ENCODE measurements around the gene TAPT1. TPM values are rescaled to one million over a fixed set of nuclear protein-coding genes. Genes with fewer than 3 reads are reported as not detected.

The TAPT1 gene
- total and polyA plus RNA-seq, 8 donors: 7.3 to 27.7 (median 19.2) TPM

- no peak overlapping the region for H3K27ac ChIP-seq
- no peaks in the 10 kb centered on the region for H3K9me3 ChIP-seq
- H3K27me3 ChIP-seq: no peaks in the 10 kb centered on the region
- no peak for ATAC-seq
- no peak for DNase-seq
- no peak for FAIRE-seq
- H3K4me3 ChIP-seq: no peak overlapping the region
- intact Hi-C loops (cut with DNase I): no loop called here
- TF ChIP-seq, protein P1, sequence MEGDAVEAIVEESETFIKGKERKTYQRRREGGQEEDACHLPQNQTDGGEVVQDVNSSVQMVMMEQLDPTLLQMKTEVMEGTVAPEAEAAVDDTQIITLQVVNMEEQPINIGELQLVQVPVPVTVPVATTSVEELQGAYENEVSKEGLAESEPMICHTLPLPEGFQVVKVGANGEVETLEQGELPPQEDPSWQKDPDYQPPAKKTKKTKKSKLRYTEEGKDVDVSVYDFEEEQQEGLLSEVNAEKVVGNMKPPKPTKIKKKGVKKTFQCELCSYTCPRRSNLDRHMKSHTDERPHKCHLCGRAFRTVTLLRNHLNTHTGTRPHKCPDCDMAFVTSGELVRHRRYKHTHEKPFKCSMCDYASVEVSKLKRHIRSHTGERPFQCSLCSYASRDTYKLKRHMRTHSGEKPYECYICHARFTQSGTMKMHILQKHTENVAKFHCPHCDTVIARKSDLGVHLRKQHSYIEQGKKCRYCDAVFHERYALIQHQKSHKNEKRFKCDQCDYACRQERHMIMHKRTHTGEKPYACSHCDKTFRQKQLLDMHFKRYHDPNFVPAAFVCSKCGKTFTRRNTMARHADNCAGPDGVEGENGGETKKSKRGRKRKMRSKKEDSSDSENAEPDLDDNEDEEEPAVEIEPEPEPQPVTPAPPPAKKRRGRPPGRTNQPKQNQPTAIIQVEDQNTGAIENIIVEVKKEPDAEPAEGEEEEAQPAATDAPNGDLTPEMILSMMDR (IDR thresholded peaks at IDR 0.05): no peak
- peaks cover 0 to 5% (median 0%) of the 10 kb centered on the region in 3 donors for H3K4me1 ChIP-seq
- no peaks in the 10 kb centered on the region for H3K36me3 ChIP-seq
- 74 to 77% methylated on average over 3 of the region's 3 CpGs for WGBS, 2 donors
Observed at GRCh38 chr4:16113741-16114140, 112.5 kb downstream of the TAPT1 start.

- TF ChIP-seq, protein P1 (IDR thresholded peaks at IDR 0.05): no peak
- FAIRE-seq: no peak
- Histone ChIP-seq H3K4me1 (peaks cover 0 to 5% (median 0%) of the 10 kb centered on the region in 3 donors), H3K27me3 (no peaks in the 10 kb centered on the region), H3K27ac (no peak overlapping the region), H3K9me3 (no peaks in the 10 kb centered on the region), H3K4me3 (no peak overlapping the region), H3K36me3 (no peaks in the 10 kb centered on the region)
- DNase-seq: no peak
- no peak for ATAC-seq
- intact Hi-C loops (cut with DNase I): no loop called here
- whole genome bisulfite sequencing, 2 donors: 83 to 88% methylated on average over 5 of the region's 5 CpGs
Observed at GRCh38 chr4:16111533-16111932, 114.7 kb downstream of the TAPT1 start.

GRCh38 chr4:16110661-16111290 lies 115.5 kb downstream of the TAPT1 start:
- Histone ChIP-seq H3K27me3 (no peaks in the 10 kb centered on the region), H3K27ac (no peak overlapping the region), H3K4me1 (no peaks in the 10 kb centered on the region), H3K4me3 (no peak overlapping the region), H3K9me3 (no peaks in the 10 kb centered on the region), H3K36me3 (no peaks in the 10 kb centered on the region)
- intact Hi-C loops (cut with DNase I): no loop called here
- FAIRE-seq (no peak), DNase-seq (no peak), ATAC-seq (no peak)
- 65 to 69% methylated on average over 3 of the region's 3 CpGs for WGBS, 2 donors
- TF ChIP-seq, protein P1 (IDR thresholded peaks at IDR 0.05): no peak

Other genes starting within 250 kb of the TAPT1 start
- 10 to 100 TPM; 20.4 to 51.6 (median 22.2) TPM for gene PROM1, start 142.4 kb downstream of the TAPT1 start, total RNA-seq
- 10 to 100 TPM; 19.7 to 31.3 TPM for gene PROM1, start 142.4 kb downstream of the TAPT1 start, polyA plus RNA-seq

Data from pancreas (tissue), 10 donors.